Neuron (in vitro differentiated cells): Measurements from ENCODE around the gene RFNG.
A peak's percentile ranks its signal among the peaks of the same experiment; 100 is the strongest.

ENCODE experiments used
- H2AFZ ChIP-seq: one replicate; pipeline ENCODE4 v1.6.1; 2013; ENCODE audit warnings: low read depth, mild to moderate bottlenecking, inconsistent platforms, low read length, moderate library complexity
- H3K27me3 ChIP-seq: one replicate; pipeline ENCODE4 v1.6.1; 2013; ENCODE audit warnings: low read length; ENCODE audit not compliant: insufficient read depth
- H3K36me3 ChIP-seq: one replicate; pipeline ENCODE4 v1.6.1; 2013; ENCODE audit warnings: low read length; ENCODE audit not compliant: insufficient read depth
- H3K4me1 ChIP-seq: one replicate; pipeline ENCODE4 v1.6.1; 2013; ENCODE audit warnings: low read length; ENCODE audit not compliant: insufficient read depth
- H3K4me3 ChIP-seq: 2 replicates; pipeline ENCODE4 v1.5.1; 2013; ENCODE audit warnings: mild to moderate bottlenecking, low read length, moderate library complexity
- H3K9me3 ChIP-seq: one replicate; pipeline ENCODE4 v1.6.1; 2013; ENCODE audit warnings: low read length

RFNG gene

GRCh38 chr17:82033359-82034085, 18.1 kb downstream of the RFNG start:
- Histone ChIP-seq H3K4me1 (peaks cover 33% of the 10 kb centered on the region), H3K27me3 (no peaks in the 10 kb centered on the region), H3K36me3 (peaks cover 7% of the 10 kb centered on the region), H3K4me3 (no peak overlapping the region), H2AFZ (no peak overlapping the region), H3K9me3 (no peaks in the 10 kb centered on the region)

DNA sequence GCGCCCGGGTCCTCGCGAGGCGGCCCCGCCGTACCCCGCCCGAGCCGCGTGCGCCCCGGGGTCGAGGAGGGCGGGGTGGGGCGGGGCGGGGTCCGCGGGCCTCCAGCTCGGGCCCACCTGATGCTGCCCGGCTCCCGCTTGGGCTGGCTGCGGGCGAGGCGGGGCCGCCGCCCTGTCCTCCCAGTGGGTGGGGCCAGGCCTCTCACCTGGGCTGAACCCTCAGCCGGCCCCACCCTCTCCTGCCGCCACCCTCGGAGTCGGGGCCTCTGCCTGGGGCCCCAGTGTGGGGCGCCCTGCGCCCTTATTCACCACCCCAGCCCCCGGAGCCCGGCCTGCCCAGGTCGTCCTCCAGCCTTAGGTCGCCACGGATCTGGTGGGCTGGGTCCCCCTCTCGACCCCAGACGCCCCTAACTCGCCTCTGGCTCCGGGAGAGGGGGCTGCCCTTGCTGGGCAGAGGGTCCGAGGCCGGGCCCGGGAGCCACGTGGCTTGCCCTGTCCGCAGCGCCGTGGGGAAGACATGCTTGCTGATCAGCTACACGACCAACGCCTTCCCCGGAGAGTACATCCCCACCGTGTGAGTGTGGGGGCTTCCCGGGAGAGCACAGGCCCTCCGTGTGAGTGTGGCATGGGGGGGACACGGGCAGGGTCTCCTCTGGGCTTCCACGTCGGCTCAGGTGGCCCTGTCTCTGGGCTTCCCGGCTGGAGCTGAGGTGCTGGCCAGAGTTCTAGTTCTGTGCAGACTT, 19.6 kb downstream of the RFNG start:
- peaks cover 7% of the 10 kb centered on the region for H3K36me3 ChIP-seq
- peaks cover 33% of the 10 kb centered on the region for H3K4me1 ChIP-seq
- H3K4me3 ChIP-seq, result peak overlapping the region; percentile 39
- no peaks in the 10 kb centered on the region for H3K9me3 ChIP-seq
- H2AFZ ChIP-seq, result no peak overlapping the region
- no peaks in the 10 kb centered on the region for H3K27me3 ChIP-seq

DNA sequence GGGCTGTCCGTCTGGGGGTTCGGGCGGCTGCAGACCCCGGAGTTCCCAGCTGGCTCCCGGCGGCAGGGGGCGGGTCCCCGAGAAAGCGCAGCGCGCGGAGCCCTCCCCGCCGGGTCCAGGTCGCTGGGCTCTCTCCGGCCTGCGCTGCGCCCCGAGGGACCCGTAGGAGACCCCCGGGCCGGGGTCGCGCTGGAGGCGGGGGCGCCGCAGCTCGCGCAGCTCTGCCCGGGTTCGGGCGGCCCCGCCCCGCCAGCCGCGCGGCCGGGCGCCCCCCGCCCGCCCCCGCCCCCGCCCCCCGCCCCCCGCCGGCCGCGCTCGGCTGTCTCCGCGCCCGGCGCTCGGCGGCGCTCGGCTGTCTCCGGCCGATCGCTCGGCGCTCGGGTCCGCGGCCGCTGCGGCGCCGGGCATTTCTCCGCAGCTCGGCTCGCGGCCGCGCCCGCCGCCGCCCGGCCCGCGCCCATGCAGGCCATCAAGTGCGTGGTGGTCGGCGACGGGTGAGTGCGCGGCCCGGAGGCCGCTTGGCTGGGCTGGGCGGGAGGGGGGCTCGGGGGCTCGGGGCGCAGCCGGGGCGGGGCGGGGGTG, 20.2 kb downstream of the RFNG start, which contains the start of gene RAC3:
Gene RAC3 (plus strand): TSS at position 376 of the 582 bp plus-strand sequence. CDS start 84 bp downstream, at position 460.
- no peaks in the 10 kb centered on the region for H3K27me3 ChIP-seq
- H3K36me3 ChIP-seq, result peaks cover 7% of the 10 kb centered on the region
- peaks cover 27% of the 10 kb centered on the region for H3K4me1 ChIP-seq
- H2AFZ ChIP-seq, result peak within 1 kb of the TSS; percentile 74
- no peaks in the 10 kb centered on the region for H3K9me3 ChIP-seq
- H3K4me3 ChIP-seq, result peak within 1 kb of the TSS; percentile 39

- Histone ChIP-seq H3K36me3 (peaks cover 5% of the 10 kb centered on the region), H3K27me3 (no peaks in the 10 kb centered on the region), H3K4me1 (peaks cover 21% of the 10 kb centered on the region), H3K4me3 (peak overlapping the region; percentile 38), H3K9me3 (no peaks in the 10 kb centered on the region), H2AFZ (peak overlapping the region; percentile 74)
Observed at GRCh38 chr17:82030470-82031302, 20.9 kb downstream of the RFNG start.

GRCh38 chr17:82029990-82030469, 21.6 kb downstream of the RFNG start:
- Histone ChIP-seq H3K4me3 (no peak overlapping the region), H3K4me1 (peaks cover 21% of the 10 kb centered on the region), H3K36me3 (no peaks in the 10 kb centered on the region), H2AFZ (no peak overlapping the region), H3K27me3 (no peaks in the 10 kb centered on the region), H3K9me3 (no peaks in the 10 kb centered on the region)

- Histone ChIP-seq H3K4me3 (no peak overlapping the region), H3K9me3 (no peaks in the 10 kb centered on the region), H3K36me3 (no peaks in the 10 kb centered on the region), H3K4me1 (peaks cover 25% of the 10 kb centered on the region), H2AFZ (no peak overlapping the region), H3K27me3 (no peaks in the 10 kb centered on the region)
Observed at GRCh38 chr17:82029391-82029790, 22.2 kb downstream of the RFNG start.

- Histone ChIP-seq H3K9me3 (no peaks in the 10 kb centered on the region), H2AFZ (no peak overlapping the region), H3K4me1 (peaks cover 26% of the 10 kb centered on the region), H3K4me3 (no peak overlapping the region), H3K27me3 (no peaks in the 10 kb centered on the region), H3K36me3 (no peaks in the 10 kb centered on the region)
Observed at GRCh38 chr17:82028966-82029365, 22.6 kb downstream of the RFNG start.

GRCh38 chr17:82028246-82028645, 23.4 kb downstream of the RFNG start:
- Histone ChIP-seq H2AFZ (no peak overlapping the region), H3K9me3 (no peaks in the 10 kb centered on the region), H3K4me3 (no peak overlapping the region), H3K36me3 (no peaks in the 10 kb centered on the region), H3K4me1 (peaks cover 31% of the 10 kb centered on the region), H3K27me3 (no peaks in the 10 kb centered on the region)

DNA sequence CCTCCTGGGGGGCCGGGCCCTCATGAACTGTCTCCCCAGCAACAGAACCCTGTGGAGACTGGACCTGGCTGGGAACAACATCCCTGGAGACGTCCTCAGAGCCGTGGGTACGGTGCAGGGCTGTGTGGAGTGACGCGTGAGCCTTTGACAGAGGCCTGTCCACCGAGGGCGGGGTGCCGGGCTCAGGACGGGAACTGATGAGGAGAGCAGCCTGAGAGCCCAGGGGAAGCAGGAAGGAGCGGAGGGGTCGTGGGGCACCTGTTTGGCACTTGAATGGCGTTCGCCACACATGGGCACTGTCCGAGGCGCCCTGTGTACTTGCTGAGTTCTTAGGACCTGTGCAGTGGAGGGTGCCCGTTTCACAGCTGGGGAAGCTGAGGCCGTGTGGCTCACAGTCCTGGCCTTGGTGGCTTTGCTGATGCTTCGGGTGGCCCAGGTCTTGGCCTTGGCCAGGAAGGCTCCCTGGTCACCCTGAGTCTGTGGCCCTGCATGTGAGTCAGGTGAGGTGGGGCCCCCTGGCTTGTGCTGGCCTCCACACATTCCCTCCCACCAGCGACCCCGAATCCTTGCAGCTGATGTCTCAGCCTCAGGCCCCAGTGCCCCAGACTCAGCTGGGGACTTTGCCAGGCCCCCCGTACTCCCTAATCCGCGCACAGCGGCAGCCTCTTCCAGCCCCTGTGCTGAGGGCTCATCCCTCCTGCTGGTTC, 26.1 kb downstream of the RFNG start:
- H3K9me3 ChIP-seq, result no peaks in the 10 kb centered on the region
- H3K4me3 ChIP-seq, result no peak overlapping the region
- no peak overlapping the region for H2AFZ ChIP-seq
- H3K36me3 ChIP-seq, result no peaks in the 10 kb centered on the region
- no peaks in the 10 kb centered on the region for H3K27me3 ChIP-seq
- H3K4me1 ChIP-seq, result peaks cover 28% of the 10 kb centered on the region

GRCh38 chr17:82024859-82025258, 26.8 kb downstream of the RFNG start:
- no peaks in the 10 kb centered on the region for H3K27me3 ChIP-seq
- H3K4me1 ChIP-seq, result peaks cover 26% of the 10 kb centered on the region
- H3K9me3 ChIP-seq, result no peaks in the 10 kb centered on the region
- no peak overlapping the region for H3K4me3 ChIP-seq
- no peak overlapping the region for H2AFZ ChIP-seq
- no peaks in the 10 kb centered on the region for H3K36me3 ChIP-seq

GRCh38 chr17:82023447-82024241, 28.0 kb downstream of the RFNG start:
- H3K4me3 ChIP-seq, result peak overlapping the region; percentile 81
- no peaks in the 10 kb centered on the region for H3K27me3 ChIP-seq
- peaks cover 25% of the 10 kb centered on the region for H3K4me1 ChIP-seq
- no peaks in the 10 kb centered on the region for H3K9me3 ChIP-seq
- no peaks in the 10 kb centered on the region for H3K36me3 ChIP-seq
- peak overlapping the region; percentile 58 for H2AFZ ChIP-seq
